HepG2 (cell line): Measurements from ENCODE around the gene LGALS1. TPM values are rescaled to one million over a fixed set of nuclear protein-coding genes. Genes with fewer than 3 reads are reported as not detected.
A peak's percentile ranks its signal among the peaks of the same experiment; 100 is the strongest.

Experiments used
- CENPT ChIP-seq: sonication (generic); formaldehyde crosslinking; IDR thresholded peaks from 2 replicates; pipeline ENCODE4 v1.8.0; 2022; ENCODE audit warnings: low read depth, mild to moderate bottlenecking, moderate library complexity, missing genetic modification reagents
- CREM ChIP-seq, 2 experiments: sonication (generic) in 1 of 2; formaldehyde crosslinking in 1 of 2; IDR thresholded peaks; 2 replicates each; pipeline versions ENCODE4 v1.4.0 to v1.6.1; 2016 to 2020; ENCODE audit warnings: antibody characterized with exemption in 1 of 2, mild to moderate bottlenecking in 1 of 2, missing genetic modification reagents in 1 of 2
- DDIT3 ChIP-seq: sonication (generic); formaldehyde crosslinking; IDR thresholded peaks from 2 replicates; pipeline ENCODE4 v1.4.0; 2020; ENCODE audit warnings: mild to moderate bottlenecking, missing genetic modification reagents
- DPF2 ChIP-seq: sonication (generic); formaldehyde crosslinking; IDR thresholded peaks from 2 replicates; pipeline ENCODE4 v1.4.0; 2020; ENCODE audit warnings: mild to moderate bottlenecking, low read depth, missing genetic modification reagents, borderline replicate concordance
- GABPA ChIP-seq, 2 experiments: IDR thresholded peaks; 2 replicates each; pipeline ENCODE4 v1.6.1; 2011 to 2016; ENCODE audit warnings: low read depth in 2 of 2, low read length in 1 of 2, missing biosample characterization in 1 of 2, missing genetic modification characterization in 1 of 2
- GFI1 ChIP-seq: sonication (generic); formaldehyde crosslinking; IDR thresholded peaks from 2 replicates; pipeline ENCODE4 v1.5.0; 2020; ENCODE audit warnings: missing genetic modification reagents, mild to moderate bottlenecking, borderline replicate concordance
- IKZF4 ChIP-seq: sonication (generic); formaldehyde crosslinking; IDR thresholded peaks from 2 replicates; pipeline ENCODE4 v1.5.1; 2020; ENCODE audit warnings: borderline replicate concordance, mild to moderate bottlenecking, low read depth, missing genetic modification reagents; ENCODE audit errors: not compliant biosample characterization
- MED8 ChIP-seq: sonication (generic); formaldehyde crosslinking; IDR thresholded peaks from 2 replicates; pipeline ENCODE4 v1.8.1; 2023; ENCODE audit warnings: mild to moderate bottlenecking, missing genetic modification reagents; ENCODE audit not compliant: insufficient replicate concordance
- PBX2 ChIP-seq: IDR thresholded peaks from 2 replicates; pipeline ENCODE4 v1.6.1; 2016; ENCODE audit warnings: control low read depth
- POLR2G ChIP-seq: fragments of 200-400 bp; formaldehyde crosslinking; IDR thresholded peaks from 2 replicates; pipeline ENCODE4 v1.6.1; 2018; ENCODE audit warnings: mild to moderate bottlenecking, low read depth, low read length, moderate library complexity
- REPIN1 ChIP-seq: sonication (generic); formaldehyde crosslinking; IDR thresholded peaks from 2 replicates; pipeline ENCODE4 v1.8.0; 2022; ENCODE audit warnings: missing genetic modification reagents, low read depth, mild to moderate bottlenecking, borderline replicate concordance
- SAFB2 ChIP-seq: sonication (generic); formaldehyde crosslinking; IDR thresholded peaks from 2 replicates; pipeline ENCODE4 v1.5.1; 2020; ENCODE audit warnings: missing genetic modification reagents, low read depth, mild to moderate bottlenecking, borderline replicate concordance
- TMF1 ChIP-seq: sonication (generic); formaldehyde crosslinking; IDR thresholded peaks from 2 replicates; pipeline ENCODE4 v1.8.1; 2022; ENCODE audit warnings: low read depth, missing genetic modification reagents
- ZNF430 ChIP-seq: sonication (generic); formaldehyde crosslinking; IDR thresholded peaks from 2 replicates; pipeline ENCODE4 v1.9.0; 2021; ENCODE audit warnings: mild to moderate bottlenecking, missing genetic modification reagents
- ZNF451 ChIP-seq: sonication (generic); formaldehyde crosslinking; IDR thresholded peaks from 2 replicates; pipeline ENCODE4 v1.5.0; 2020; ENCODE audit warnings: mild to moderate bottlenecking, missing genetic modification reagents
- ZSCAN20 ChIP-seq: sonication (generic); formaldehyde crosslinking; IDR thresholded peaks from 2 replicates; pipeline ENCODE4 v1.4.0; 2020; ENCODE audit warnings: missing genetic modification reagents, mild to moderate bottlenecking, borderline replicate concordance
- polyA plus RNA-seq, 8 experiments: library from polyadenylated mRNA; depleted of rRNA in 3 of 8; stranded (reverse) in 7 of 8; unstranded in 1 of 8; fragments of >200 nt; fragmentation: Illumina TruSeq in 4 of 8; extraction: Trizol in 4 of 8; gene quantifications; 2 replicates each; pipeline versions ENCODE4 v1.2.1 to v1.2.3, GENCODE V29; 2011 to 2016; ENCODE audit warnings: low read depth in 4 of 8, missing spikeins in 1 of 8, mixed read lengths in 1 of 8; ENCODE audit not compliant: insufficient read depth in 1 of 8
- total RNA-seq, 5 experiments: library from RNA; depleted of rRNA; stranded (reverse); fragments of >200 nt; fragmentation: Illumina TruSeq; extraction: Trizol; gene quantifications; 2 replicates each; pipeline ENCODE4 v1.2.3, GENCODE V29; 2016; ENCODE audit warnings: low read depth in 1 of 5
- TF ChIP-seq, protein P1 (sequence below): sonication (generic); formaldehyde crosslinking; IDR thresholded peaks from 2 replicates; pipeline ENCODE4 v1.5.1; 2020; ENCODE audit warnings: mild to moderate bottlenecking, missing genetic modification reagents, borderline replicate concordance
- TF ChIP-seq, protein P2 (sequence below): sonication (generic); formaldehyde crosslinking; IDR thresholded peaks from 2 replicates; pipeline ENCODE4 v1.8.1; 2023; ENCODE audit warnings: mild to moderate bottlenecking, moderate library complexity, missing genetic modification reagents
- TF ChIP-seq, protein P3 (sequence below): sonication (generic); formaldehyde crosslinking; IDR thresholded peaks from 2 replicates; pipeline ENCODE4 v1.4.0; 2020; ENCODE audit warnings: missing genetic modification reagents, borderline replicate concordance

Gene LGALS1
- total and polyA plus RNA-seq, 2 of the 13 experiments (the other 11 are each of a cell fraction or from before 2014, with no cell fraction given), result 103 to 858 TPM

DNA sequence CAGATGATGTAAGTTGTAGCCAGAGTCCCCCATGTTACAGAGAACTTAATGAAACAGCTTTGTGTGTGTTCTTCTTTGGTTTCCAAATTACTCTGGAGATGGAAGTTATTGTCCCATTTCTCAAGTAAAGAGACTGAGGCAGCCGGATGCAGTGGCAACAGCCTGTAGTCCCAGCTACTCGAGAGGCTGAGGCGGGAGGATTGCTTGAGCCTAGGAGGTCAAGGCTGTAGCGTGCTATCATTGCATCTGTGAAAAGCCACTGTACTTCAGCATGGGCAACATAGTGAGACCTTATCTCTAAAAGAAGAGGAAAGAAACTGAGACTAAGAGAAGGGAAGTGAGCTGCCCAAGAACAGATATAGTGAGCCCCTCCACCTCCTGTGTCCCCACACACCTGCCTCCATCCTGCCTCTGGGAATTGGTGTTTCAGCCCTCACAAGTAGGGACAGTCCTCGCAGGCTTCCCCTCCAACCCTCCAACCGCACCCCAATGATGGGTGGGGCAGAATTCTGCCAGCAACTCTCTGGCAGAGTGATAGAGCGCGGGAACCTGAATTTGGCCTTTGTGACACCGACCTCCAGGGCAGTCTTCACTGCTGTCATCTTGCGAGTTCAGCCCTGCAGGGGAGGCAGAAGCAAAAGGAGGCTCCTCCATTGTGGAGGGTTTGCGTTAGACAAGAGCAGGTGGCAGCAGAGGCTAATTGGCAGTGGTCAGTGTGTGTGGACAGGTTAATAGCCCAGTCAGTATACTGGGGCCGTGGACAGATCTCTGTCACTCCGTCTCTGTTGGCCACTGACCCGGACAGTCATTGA lies 15.3 kb upstream of the LGALS1 start (continued):
- TF ChIP-seq POLR2G (no peak), REPIN1 (0 out of 2 replicates have a peak, but pooled peaks have one; percentile 12), ZSCAN20 (no peak), IKZF4 (CRISPR knock-in tag) (no peak), GFI1 (CRISPR knock-in tag) (0 out of 2 replicates have a peak, but pooled peaks have one; percentile 8), ZNF430 (CRISPR knock-in tag) (no peak; the same call in 1 of the 2 replicates), SAFB2 (0 out of 2 replicates have a peak, but pooled peaks have one; percentile 3), MED8 (CRISPR knock-in tag) (peak; percentile 16), TMF1 (0 out of 2 replicates have a peak, but pooled peaks have one; percentile 63), DDIT3 (CRISPR knock-in tag) (no peak), DPF2 (CRISPR knock-in tag) (no peak), GABPA (IDR thresholded peaks at IDR 0.05; ENCODE audit: low read depth, low read length) (no peak), GABPA (CRISPR knock-in tag; IDR thresholded peaks at IDR 0.05; ENCODE audit: low read depth) (peak; percentile 0; the same call in 1 of the 2 replicates), CENPT (CRISPR knock-in tag) (no peak), ZNF451 (no peak), PBX2 (no peak), CREM (IDR thresholded peaks at IDR 0.05) (peak; percentile 9; the same call in 1 of the 2 replicates), CREM (CRISPR knock-in tag; IDR thresholded peaks at IDR 0.05) (no peak)
- TF ChIP-seq, protein P1, sequence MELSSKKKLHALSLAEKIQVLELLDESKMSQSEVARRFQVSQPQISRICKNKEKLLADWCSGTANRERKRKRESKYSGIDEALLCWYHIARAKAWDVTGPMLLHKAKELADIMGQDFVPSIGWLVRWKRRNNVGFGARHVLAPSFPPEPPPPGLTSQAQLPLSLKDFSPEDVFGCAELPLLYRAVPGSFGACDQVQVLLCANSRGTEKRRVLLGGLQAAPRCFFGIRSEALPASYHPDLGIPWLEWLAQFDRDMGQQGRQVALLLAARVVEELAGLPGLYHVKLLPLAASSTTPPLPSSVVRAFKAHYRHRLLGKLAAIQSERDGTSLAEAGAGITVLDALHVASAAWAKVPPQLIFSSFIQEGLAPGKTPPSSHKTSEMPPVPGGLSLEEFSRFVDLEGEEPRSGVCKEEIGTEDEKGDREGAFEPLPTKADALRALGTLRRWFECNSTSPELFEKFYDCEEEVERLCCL (CRISPR knock-in tag), result no peak
- TF ChIP-seq, protein P2, sequence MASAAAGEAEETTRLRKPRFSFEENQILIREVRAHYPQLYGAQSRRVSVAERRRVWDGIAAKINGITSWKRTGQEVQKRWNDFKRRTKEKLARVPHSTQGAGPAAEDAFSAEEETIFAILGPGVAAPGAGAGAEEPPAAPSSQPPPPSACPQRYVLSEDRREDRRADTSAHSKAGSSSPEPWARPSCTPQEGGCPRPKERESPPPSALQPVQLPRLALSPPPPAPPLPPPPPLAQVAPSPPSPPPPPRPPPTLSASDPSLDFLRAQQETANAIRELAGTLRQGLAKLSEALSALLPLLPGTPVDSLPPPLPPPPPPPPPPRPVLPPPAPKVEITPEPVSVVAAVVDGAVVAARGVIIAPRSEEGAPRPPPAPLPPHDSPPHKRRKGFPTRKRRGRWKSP (CRISPR knock-in tag), result no peak
- TF ChIP-seq, protein P3, sequence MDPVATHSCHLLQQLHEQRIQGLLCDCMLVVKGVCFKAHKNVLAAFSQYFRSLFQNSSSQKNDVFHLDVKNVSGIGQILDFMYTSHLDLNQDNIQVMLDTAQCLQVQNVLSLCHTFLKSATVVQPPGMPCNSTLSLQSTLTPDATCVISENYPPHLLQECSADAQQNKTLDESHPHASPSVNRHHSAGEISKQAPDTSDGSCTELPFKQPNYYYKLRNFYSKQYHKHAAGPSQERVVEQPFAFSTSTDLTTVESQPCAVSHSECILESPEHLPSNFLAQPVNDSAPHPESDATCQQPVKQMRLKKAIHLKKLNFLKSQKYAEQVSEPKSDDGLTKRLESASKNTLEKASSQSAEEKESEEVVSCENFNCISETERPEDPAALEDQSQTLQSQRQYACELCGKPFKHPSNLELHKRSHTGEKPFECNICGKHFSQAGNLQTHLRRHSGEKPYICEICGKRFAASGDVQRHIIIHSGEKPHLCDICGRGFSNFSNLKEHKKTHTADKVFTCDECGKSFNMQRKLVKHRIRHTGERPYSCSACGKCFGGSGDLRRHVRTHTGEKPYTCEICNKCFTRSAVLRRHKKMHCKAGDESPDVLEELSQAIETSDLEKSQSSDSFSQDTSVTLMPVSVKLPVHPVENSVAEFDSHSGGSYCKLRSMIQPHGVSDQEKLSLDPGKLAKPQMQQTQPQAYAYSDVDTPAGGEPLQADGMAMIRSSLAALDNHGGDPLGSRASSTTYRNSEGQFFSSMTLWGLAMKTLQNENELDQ (CRISPR knock-in tag), result no peak
